Esophagus muscularis mucosa (tissue), 4 donors: Measurements from ENCODE around the gene ENDOG. TPM values are rescaled to one million over a fixed set of nuclear protein-coding genes. Genes with fewer than 3 reads are reported as not detected.
"Not testable (repeated sequence)": the region's sequence is repeated elsewhere in the genome, so short reads cannot be mapped to it uniquely, and the experiment has no call there.

Experiments
- DNase-seq: peaks from one replicate; pipeline ENCODE4 v3.0.0-alpha.2; 2017; ENCODE audit errors: extremely low spot score
- H3K27ac ChIP-seq, 4 donors: fragments of 200-600 bp; sonication (generic); replicated peaks in 1 of 4; 1 replicate in 3 of 4; 2 replicates in 1 of 4; pipeline ENCODE4 v1.5.1; 2016 to 2019; ENCODE audit warnings: mild to moderate bottlenecking in 1 of 4
- H3K27me3 ChIP-seq, 4 donors: fragments of 200-600 bp; sonication (generic); one replicate each; pipeline versions ENCODE4 v1.5.1 to v1.6.0; 2016 to 2019
- H3K36me3 ChIP-seq, 4 donors: fragments of 200-600 bp; sonication (generic); one replicate each; pipeline ENCODE4 v1.5.1; 2016 to 2019
- H3K4me1 ChIP-seq, 4 donors: fragments of 200-600 bp; sonication (generic); one replicate each; pipeline ENCODE4 v1.5.1; 2016 to 2019
- H3K4me3 ChIP-seq, 4 donors: fragments of 200-600 bp; sonication (generic); 1 replicate in 2 of 4; 2 replicates in 2 of 4; pipeline ENCODE4 v1.5.1; 2016 to 2019; ENCODE audit warnings: mild to moderate bottlenecking in 4 of 4, moderate library complexity in 1 of 4
- H3K9me3 ChIP-seq, 4 donors: fragments of 200-600 bp; sonication (generic); 1 replicate in 3 of 4; 2 replicates in 1 of 4; pipeline ENCODE4 v1.5.1; 2016 to 2019
- EP300 ChIP-seq: sonication (generic); formaldehyde crosslinking; IDR thresholded peaks from one replicate; pipeline ENCODE4 v1.6.1; 2017; ENCODE audit warnings: antibody characterized with exemption
- POLR2A ChIP-seq: fragments of 450-650 bp; IDR thresholded peaks from one replicate; pipeline ENCODE4 v1.6.1; 2017; ENCODE audit warnings: antibody characterized with exemption, moderate library complexity, mild to moderate bottlenecking, low read depth
- POLR2AphosphoS5 ChIP-seq, 2 donors: sonication (generic); formaldehyde crosslinking; IDR thresholded peaks; one replicate each; pipeline ENCODE4 v1.6.1; 2017; ENCODE audit warnings: antibody characterized with exemption in 2 of 2
- WGBS: methylation state at CpG from one replicate; pipeline ENCODE4 v1.1.5; 2018; 5-methylcytosine and 5-hydroxymethylcytosine counted together
- intact Hi-C: fragments of 100-400 bp; cut with DNase I; formaldehyde crosslinking; loops from one replicate; pipeline ENCODE4 v1.15.1; 2023
- total RNA-seq, 4 donors: library from RNA; depleted of rRNA; stranded (reverse); fragments of >200 nt; gene quantifications; one replicate each; pipeline versions ENCODE4 v1.1.0 to v1.2.1, GENCODE V29; 2016
- TF ChIP-seq, protein P1 (sequence below), 3 experiments: fragments of 200-600 bp in 2 of 3; fragments of 450-650 bp in 1 of 3; sonication (generic) in 2 of 3; IDR thresholded peaks; one replicate each; pipeline ENCODE4 v1.5.1; 2017 to 2019; ENCODE audit warnings: antibody characterized with exemption in 3 of 3, mild to moderate bottlenecking in 2 of 3, moderate library complexity in 1 of 3

Gene ENDOG
- total RNA-seq, 4 donors from 2014 or later, result 21.4 to 44.5 (median 37.5) TPM

DNA sequence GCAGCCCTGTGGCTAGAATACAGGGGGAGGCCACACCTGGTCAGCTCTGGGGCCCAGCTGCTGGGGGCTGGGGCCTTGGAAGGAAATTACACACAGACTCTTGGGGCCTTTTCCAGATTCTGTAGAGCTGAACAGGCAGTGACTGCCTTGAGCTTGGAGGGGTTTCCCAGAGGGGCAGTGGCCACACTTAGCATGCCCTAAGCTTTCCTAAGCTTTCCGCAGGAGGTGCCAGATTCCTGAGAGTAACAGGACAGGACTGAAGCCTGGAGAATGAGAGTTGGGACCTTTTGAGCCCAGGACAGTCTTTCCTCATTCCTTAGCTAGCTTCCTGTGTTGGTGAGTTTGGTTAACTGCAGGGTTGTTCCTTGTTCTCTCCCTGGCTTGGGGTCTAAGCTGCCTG lies 29.9 kb upstream of the ENDOG start:
- Histone ChIP-seq H3K27me3 (no peaks in the 10 kb centered on the region), H3K4me3 (peak overlapping the region; percentile 93 to 100 (median 98)), H3K27ac (no peak overlapping the region), H3K4me1 (peaks cover 5 to 34% (median 30%) of the 10 kb centered on the region in 4 donors), H3K36me3 (peaks cover 12 to 48% (median 39%) of the 10 kb centered on the region in 4 donors), H3K9me3 (no peaks in the 10 kb centered on the region)
- no CpG with 5 or more reads among the region's 1 CpG for WGBS
- DNase-seq, result no peak
- no peak for TF ChIP-seq POLR2AphosphoS5 (IDR thresholded peaks at IDR 0.05)
- TF ChIP-seq, protein P1, sequence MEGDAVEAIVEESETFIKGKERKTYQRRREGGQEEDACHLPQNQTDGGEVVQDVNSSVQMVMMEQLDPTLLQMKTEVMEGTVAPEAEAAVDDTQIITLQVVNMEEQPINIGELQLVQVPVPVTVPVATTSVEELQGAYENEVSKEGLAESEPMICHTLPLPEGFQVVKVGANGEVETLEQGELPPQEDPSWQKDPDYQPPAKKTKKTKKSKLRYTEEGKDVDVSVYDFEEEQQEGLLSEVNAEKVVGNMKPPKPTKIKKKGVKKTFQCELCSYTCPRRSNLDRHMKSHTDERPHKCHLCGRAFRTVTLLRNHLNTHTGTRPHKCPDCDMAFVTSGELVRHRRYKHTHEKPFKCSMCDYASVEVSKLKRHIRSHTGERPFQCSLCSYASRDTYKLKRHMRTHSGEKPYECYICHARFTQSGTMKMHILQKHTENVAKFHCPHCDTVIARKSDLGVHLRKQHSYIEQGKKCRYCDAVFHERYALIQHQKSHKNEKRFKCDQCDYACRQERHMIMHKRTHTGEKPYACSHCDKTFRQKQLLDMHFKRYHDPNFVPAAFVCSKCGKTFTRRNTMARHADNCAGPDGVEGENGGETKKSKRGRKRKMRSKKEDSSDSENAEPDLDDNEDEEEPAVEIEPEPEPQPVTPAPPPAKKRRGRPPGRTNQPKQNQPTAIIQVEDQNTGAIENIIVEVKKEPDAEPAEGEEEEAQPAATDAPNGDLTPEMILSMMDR (IDR thresholded peaks at IDR 0.05), result no peak
- TF ChIP-seq EP300, result no peak
- TF ChIP-seq POLR2A, result no peak
- intact Hi-C loops, result no loop called here

DNA sequence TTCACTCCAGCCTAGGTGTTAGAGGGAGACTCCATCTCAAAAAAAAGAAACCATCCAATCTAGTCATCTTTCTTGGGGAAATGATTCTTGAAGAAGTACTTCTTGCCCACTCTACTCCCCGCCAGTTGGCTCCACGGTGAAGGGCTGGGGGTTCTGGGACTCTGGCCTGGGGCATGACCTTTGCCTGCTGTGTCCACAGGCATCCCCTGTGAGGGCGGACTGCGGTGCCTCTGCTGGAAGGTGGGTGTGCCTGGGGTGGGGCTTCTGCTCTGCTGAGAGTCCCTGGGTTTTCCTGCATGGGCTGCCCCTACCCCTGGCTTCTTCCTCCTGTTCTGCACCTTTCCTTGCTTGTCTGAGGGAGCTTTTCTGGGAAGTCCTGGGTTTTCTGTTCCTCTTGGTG lies 27.8 kb upstream of the ENDOG start:
- H3K4me3 ChIP-seq, result no peak overlapping the region
- H3K9me3 ChIP-seq, result no peaks in the 10 kb centered on the region
- H3K27me3 ChIP-seq, result no peaks in the 10 kb centered on the region
- no peak overlapping the region for H3K27ac ChIP-seq
- intact Hi-C loops, result no loop called here
- no peak for DNase-seq
- peaks cover 12 to 66% (median 56%) of the 10 kb centered on the region in 4 donors for H3K36me3 ChIP-seq
- no peak for TF ChIP-seq EP300
- peaks cover 5 to 28% (median 24%) of the 10 kb centered on the region in 4 donors for H3K4me1 ChIP-seq
- WGBS, result 95% methylated on average over 4 of the region's 4 CpGs

DNA sequence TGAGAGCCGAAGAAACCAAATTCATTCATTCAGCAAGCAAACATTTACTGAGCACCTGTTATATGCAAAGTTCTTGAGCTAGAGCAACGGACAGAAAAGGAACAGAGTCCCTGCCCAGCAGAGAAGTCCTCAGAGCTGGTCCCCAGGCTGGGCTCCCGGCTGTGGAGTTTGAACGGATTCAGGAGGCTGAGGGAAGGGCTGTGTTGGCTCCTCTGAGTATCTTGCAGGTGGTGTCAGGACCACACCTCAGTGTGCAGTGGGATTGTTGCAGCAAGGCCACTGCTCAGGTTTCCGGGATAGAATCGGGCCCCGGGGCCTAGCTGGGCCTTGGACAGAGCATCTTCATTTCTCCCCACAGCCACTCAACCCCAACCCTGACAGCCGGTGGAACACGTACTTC lies 26.2 kb upstream of the ENDOG start:
- Histone ChIP-seq H3K4me3 (no peak overlapping the region), H3K27me3 (no peaks in the 10 kb centered on the region), H3K27ac (no peak overlapping the region), H3K4me1 (peaks cover 0 to 21% (median 17%) of the 10 kb centered on the region in 4 donors), H3K36me3 (peaks cover 16 to 82% (median 70%) of the 10 kb centered on the region in 4 donors), H3K9me3 (no peaks in the 10 kb centered on the region)
- TF ChIP-seq POLR2A, result no peak
- no peak for TF ChIP-seq POLR2AphosphoS5 (IDR thresholded peaks at IDR 0.05)
- no peak for TF ChIP-seq EP300
- TF ChIP-seq, protein P1 (IDR thresholded peaks at IDR 0.05), result no peak
- 100% methylated on average over 4 of the region's 9 CpGs for WGBS
- intact Hi-C loops, result no loop called here
- no peak for DNase-seq

DNA sequence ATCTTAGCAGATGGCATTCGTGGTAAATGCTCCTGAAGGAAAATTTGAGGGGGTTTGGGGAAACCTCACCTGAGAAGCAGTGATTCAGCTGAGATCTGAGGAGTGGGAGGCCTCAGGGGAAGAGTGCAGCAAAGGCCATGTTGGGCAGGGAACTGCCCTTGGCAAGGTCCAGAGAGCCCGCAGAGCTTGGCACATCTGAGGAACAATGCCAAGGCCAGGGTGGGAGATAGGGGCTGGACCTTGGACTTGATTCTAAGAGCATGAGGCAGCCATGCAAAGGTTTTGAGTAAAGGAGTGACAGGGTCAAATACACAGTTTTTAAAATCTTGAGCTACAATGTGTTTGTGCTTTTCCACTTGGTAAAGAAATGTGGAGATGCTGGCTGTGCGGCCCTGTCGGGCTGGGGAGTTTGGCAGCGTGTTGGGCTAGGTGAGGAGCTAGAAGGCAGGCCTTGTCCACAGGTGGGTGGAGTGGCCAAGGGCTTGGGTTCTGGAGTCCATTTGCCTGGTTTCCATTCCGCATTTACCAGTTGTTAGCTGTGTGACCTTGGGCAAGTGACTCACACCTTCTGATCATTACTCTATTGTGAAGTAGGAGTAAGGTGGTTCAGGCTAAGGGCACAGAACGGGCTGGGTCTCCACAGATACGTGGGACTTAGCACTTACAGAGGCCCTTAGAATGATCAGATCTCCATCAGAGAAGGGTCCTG lies 25.2 kb upstream of the ENDOG start:
- Histone ChIP-seq H3K27ac (no peak overlapping the region), H3K4me3 (no peak overlapping the region), H3K4me1 (peaks cover 0 to 13% (median 10%) of the 10 kb centered on the region in 4 donors), H3K27me3 (no peaks in the 10 kb centered on the region), H3K36me3 (peaks cover 18 to 92% (median 80%) of the 10 kb centered on the region in 4 donors), H3K9me3 (no peaks in the 10 kb centered on the region)
- DNase-seq, result no peak
- intact Hi-C loops, result no loop called here
- WGBS, result 95% methylated on average over 8 of the region's 8 CpGs
- no peak for TF ChIP-seq POLR2A
- TF ChIP-seq, protein P1 (IDR thresholded peaks at IDR 0.05), result no peak
- no peak for TF ChIP-seq POLR2AphosphoS5 (IDR thresholded peaks at IDR 0.05)
- no peak for TF ChIP-seq EP300

DNA sequence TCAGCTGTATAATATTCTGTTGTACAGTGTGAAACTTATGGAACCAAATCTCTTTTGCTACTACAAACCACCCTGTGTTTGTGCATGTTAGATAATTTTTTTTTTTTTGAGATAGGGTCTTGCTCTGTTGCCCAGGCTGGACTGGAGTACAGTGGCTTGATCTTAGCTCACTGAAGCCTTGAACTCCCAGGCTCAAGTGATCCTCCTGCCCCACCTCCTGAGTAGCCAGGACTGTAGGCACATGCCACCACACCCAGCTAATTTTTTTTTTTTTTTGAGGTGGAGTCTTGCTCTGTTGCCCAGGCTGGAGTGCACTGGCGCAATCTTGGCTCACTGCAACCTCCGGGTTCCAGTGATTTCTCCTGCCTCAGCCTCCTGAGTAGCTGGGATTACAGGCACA lies 23.3 kb upstream of the ENDOG start:
- H3K9me3 ChIP-seq, DNase-seq, H3K4me1 ChIP-seq, H3K27ac ChIP-seq, H3K4me3 ChIP-seq, intact Hi-C loops, H3K27me3 ChIP-seq: not testable (repeated sequence)
- H3K36me3 ChIP-seq, result peaks cover 35 to 97% (median 91%) of the 10 kb centered on the region in 4 donors
- 50% methylated on average over 2 of the region's 2 CpGs for WGBS

DNA sequence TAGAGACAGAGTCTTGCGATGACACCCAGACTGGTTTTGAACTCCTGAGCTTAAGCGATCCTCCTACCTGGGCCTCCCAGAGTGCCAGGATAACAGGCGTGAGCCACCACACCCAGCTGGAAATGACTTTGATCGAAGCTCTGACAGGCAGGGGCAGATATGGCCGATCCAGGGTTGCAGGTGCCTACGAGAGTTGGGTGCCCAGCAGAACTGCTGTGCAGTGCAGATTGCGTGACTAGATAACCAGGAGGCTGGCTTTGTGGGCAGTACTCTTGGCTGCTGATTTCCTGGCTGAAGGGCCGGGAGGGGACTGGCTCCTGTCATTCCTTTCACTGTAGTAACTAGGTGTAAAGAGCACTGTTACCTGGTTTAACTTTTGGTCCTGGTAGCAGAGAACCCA lies 19.4 kb upstream of the ENDOG start:
- Histone ChIP-seq H3K4me3 (no peak overlapping the region), H3K27me3 (no peaks in the 10 kb centered on the region), H3K9me3 (no peaks in the 10 kb centered on the region), H3K36me3 (peaks cover 33 to 97% (median 89%) of the 10 kb centered on the region in 4 donors), H3K4me1 (no peaks in the 10 kb centered on the region), H3K27ac (no peak overlapping the region)
- DNase-seq, result no peak
- WGBS, result 76% methylated on average over 6 of the region's 8 CpGs
- TF ChIP-seq POLR2AphosphoS5 (IDR thresholded peaks at IDR 0.05), result no peak
- TF ChIP-seq POLR2A, result no peak
- TF ChIP-seq, protein P1 (IDR thresholded peaks at IDR 0.05), result no peak
- no peak for TF ChIP-seq EP300
- intact Hi-C loops, result no loop called here
